Lung (tissue), 12 donors: ENCODE measurements around the gene INSRR. TPM values are rescaled to one million over a fixed set of nuclear protein-coding genes. Genes with fewer than 3 reads are reported as not detected.

Source experiments
- ATAC-seq: fragments of 200-7000 bp; cut with Tn5 transposase; one replicate; pipeline ENCODE4 v1.9.1; 2020; ENCODE audit warnings: moderate number of reproducible peaks; ENCODE audit not compliant: insufficient read depth, low FRiP score
- DNase-seq, 3 donors: peaks; one replicate each; pipeline ENCODE4 v3.0.0-alpha.2; 2013 to 2017
- H3K27ac ChIP-seq, 2 donors: one replicate each; pipeline ENCODE4 v1.5.1; 2013; ENCODE audit warnings: mild to moderate bottlenecking in 2 of 2, moderate library complexity in 2 of 2, control low read depth in 1 of 2, inconsistent platforms in 1 of 2, low read depth in 1 of 2, low read length in 1 of 2
- H3K27me3 ChIP-seq, 3 donors: one replicate each; pipeline ENCODE4 v1.5.1; 2013; ENCODE audit warnings: low read length in 2 of 3; ENCODE audit not compliant: control insufficient read depth in 3 of 3, insufficient read depth in 3 of 3
- H3K36me3 ChIP-seq, 4 donors: one replicate each; pipeline ENCODE4 v1.5.1; 2013; ENCODE audit warnings: low read length in 4 of 4, mild to moderate bottlenecking in 1 of 4, moderate library complexity in 1 of 4; ENCODE audit not compliant: control insufficient read depth in 4 of 4, insufficient read depth in 4 of 4
- H3K4me1 ChIP-seq, 5 donors: one replicate each; pipeline ENCODE4 v1.5.1; 2013; ENCODE audit warnings: low read length in 5 of 5, mild to moderate bottlenecking in 2 of 5, moderate library complexity in 1 of 5; ENCODE audit not compliant: control insufficient read depth in 5 of 5, insufficient read depth in 5 of 5
- H3K4me3 ChIP-seq: one replicate; pipeline ENCODE4 v1.5.1; 2013; ENCODE audit warnings: mild to moderate bottlenecking, control low read depth, moderate library complexity
- H3K9ac ChIP-seq, 2 donors: one replicate each; pipeline ENCODE4 v1.5.1; 2013; ENCODE audit warnings: low read length in 2 of 2, control low read depth in 1 of 2; ENCODE audit not compliant: insufficient read depth in 1 of 2
- H3K9me3 ChIP-seq, 4 donors: one replicate each; pipeline ENCODE4 v1.5.1; 2013; ENCODE audit warnings: low read length in 3 of 4, mild to moderate bottlenecking in 1 of 4, moderate library complexity in 1 of 4; ENCODE audit not compliant: control insufficient read depth in 4 of 4, insufficient read depth in 3 of 4
- WGBS, 2 donors: extraction: QIAGEN DNeasy Blood & Tissue Kit; methylation state at CpG; one replicate each; pipeline ENCODE4 v1.1.7; 2013; 5-methylcytosine and 5-hydroxymethylcytosine counted together
- polyA plus RNA-seq, 2 donors: library from polyadenylated mRNA; stranded (reverse); fragments of 200-250 nt; gene quantifications; one replicate each; pipeline ENCODE4 v1.2.1, GENCODE V29; 2013
- total RNA-seq, 2 donors: library from RNA; depleted of rRNA in 1 of 2; stranded (reverse); fragments of >200 nt in 1 of 2; gene quantifications; one replicate each; pipeline ENCODE4 v1.2.1, GENCODE V29; 2014 to 2021
- TF ChIP-seq, protein P1 (sequence below): IDR thresholded peaks from 2 replicates; pipeline ENCODE4 v1.5.1; 2012; ENCODE audit warnings: mild to moderate bottlenecking; ENCODE audit errors: control extremely low read depth, extremely low read depth
- donor health status: control.
- donor health status: control.
- donor health status: Bipolar disorder and iron deficiency.
- donor health status: healthy.
- donor health status: DM: yes; HTN: yes; CAD: no.

Gene INSRR
- total and polyA plus RNA-seq, 4 donors: not detected

DNA sequence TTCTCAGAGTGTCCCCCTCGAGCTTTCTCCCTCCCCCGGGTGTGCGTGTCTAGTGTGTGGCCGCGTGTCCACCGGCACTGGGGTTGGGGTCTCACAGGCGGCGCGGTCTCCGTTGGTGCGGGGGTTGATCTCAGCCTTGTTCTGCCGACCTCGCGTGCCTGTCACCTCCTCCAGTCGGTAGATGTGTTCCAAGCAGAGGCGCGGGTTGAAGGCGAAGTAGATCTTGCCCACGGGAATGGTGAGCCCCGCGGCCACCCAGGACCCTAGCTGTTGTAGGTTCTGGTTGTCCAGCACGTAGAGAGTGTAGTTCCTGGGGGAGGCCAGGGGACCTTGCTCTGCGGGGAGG is 9.8 kb downstream of the INSRR start:
- Histone ChIP-seq H3K4me1 (peaks cover 0 to 14% (median 9%) of the 10 kb centered on the region in 5 donors), H3K9me3 (peaks cover 0 to 2% (median 0%) of the 10 kb centered on the region in 4 donors), H3K36me3 (no peaks in the 10 kb centered on the region), H3K27me3 (peaks cover 3 to 68% (median 47%) of the 10 kb centered on the region in 3 donors), H3K9ac (no peak overlapping the region), H3K27ac (no peak overlapping the region), H3K4me3 (no peak overlapping the region)
- 22 to 24% methylated on average over 22 to 23 of the region's 23 CpGs for WGBS, 2 donors
- TF ChIP-seq, protein P1, sequence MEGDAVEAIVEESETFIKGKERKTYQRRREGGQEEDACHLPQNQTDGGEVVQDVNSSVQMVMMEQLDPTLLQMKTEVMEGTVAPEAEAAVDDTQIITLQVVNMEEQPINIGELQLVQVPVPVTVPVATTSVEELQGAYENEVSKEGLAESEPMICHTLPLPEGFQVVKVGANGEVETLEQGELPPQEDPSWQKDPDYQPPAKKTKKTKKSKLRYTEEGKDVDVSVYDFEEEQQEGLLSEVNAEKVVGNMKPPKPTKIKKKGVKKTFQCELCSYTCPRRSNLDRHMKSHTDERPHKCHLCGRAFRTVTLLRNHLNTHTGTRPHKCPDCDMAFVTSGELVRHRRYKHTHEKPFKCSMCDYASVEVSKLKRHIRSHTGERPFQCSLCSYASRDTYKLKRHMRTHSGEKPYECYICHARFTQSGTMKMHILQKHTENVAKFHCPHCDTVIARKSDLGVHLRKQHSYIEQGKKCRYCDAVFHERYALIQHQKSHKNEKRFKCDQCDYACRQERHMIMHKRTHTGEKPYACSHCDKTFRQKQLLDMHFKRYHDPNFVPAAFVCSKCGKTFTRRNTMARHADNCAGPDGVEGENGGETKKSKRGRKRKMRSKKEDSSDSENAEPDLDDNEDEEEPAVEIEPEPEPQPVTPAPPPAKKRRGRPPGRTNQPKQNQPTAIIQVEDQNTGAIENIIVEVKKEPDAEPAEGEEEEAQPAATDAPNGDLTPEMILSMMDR: no peak
- ATAC-seq (no peak), DNase-seq (no peak)

DNA sequence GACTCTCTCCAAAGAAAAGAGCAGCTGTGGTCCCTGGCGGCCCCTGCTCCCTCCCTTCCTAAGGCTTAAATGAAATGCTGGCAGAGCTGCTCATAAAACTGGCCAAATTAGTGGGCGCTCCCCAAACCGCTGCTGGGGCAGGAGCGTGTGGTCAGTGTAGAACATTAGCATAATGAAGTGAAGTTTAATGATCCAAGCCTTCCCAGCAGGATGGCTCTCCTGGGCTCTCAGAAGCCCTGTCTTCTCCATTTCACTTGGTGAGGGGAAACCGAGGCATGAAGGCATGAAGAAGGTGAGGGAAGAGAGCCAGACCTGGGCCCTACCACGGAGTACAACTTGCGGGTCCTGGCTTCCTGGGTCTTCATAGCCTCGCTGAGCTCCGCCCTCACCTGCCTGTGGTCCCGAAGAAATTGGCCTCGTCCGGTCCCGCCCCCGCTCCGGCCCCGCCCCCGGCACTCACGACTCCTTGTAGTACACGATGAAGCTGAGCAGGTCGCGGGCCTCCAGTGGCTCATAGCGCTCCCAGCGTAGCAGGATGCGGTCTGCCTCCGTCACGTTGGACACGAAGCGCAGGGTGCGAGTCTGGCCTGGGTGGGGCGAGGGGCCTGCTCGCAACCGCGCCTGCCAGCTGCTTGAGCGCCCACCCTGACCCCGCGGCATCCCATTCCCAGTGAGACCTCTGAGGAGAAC is 10.3 kb downstream of the INSRR start:
- no peak overlapping the region for H3K4me3 ChIP-seq
- H3K9ac ChIP-seq: no peak overlapping the region
- ATAC-seq (no peak), DNase-seq (peak; percentile 14 to 46 (median 34))
- H3K27ac ChIP-seq: no peak overlapping the region
- peaks cover 0 to 2% (median 0%) of the 10 kb centered on the region in 4 donors for H3K9me3 ChIP-seq
- peaks cover 0 to 14% (median 9%) of the 10 kb centered on the region in 5 donors for H3K4me1 ChIP-seq
- 11 to 15% methylated on average over 32 to 36 of the region's 36 CpGs for WGBS, 2 donors
- no peaks in the 10 kb centered on the region for H3K36me3 ChIP-seq
- TF ChIP-seq, protein P1: no peak
- peaks cover 3 to 70% (median 52%) of the 10 kb centered on the region in 3 donors for H3K27me3 ChIP-seq

DNA sequence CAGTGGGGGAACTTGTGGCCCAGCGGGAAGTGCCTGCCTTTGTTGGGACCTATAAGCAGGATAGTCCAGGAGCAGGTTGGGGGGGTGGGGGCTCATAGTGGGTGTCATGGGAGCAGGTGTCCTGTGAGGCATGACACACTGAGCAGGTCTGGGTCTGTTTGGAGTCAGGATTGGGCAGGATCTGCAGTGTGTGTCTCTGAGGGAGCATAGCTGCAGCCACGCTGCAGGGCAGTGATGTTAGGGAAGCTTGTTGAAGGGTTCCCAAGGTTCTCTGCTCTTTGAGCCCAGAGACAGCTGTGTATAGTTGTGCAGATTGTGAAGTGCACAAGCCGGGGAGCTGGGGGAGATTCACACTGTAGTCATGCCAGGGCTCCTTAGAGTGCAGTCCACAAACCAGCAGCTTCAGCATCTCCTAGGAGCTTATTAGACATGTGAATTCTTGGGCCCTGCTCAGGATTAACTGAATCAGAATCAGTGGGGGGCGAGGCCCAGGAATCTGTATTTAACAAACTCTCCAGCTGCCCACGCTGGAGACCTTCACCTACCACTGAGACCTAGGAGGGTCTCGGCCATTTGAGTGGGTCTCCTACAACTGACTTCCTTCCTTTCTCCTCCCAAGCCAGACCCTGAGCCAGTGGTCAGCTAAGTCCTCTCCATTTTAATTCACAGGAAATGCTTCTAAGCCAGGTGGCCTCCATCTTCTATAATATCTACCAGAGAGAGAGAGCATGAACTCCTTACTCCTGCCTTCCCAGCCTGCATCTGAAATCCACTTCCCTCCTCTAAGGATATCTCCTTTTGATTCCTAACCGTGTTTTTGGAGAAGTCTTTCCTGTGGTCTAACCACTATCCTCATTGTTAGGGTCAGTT is 11.1 kb downstream of the INSRR start:
- TF ChIP-seq, protein P1: no peak
- DNase-seq (no peak), ATAC-seq (no peak)
- Histone ChIP-seq H3K27me3 (peaks cover 3 to 74% (median 59%) of the 10 kb centered on the region in 3 donors), H3K9me3 (peaks cover 0 to 2% (median 0%) of the 10 kb centered on the region in 4 donors), H3K9ac (no peak overlapping the region), H3K36me3 (no peaks in the 10 kb centered on the region), H3K4me3 (no peak overlapping the region), H3K27ac (no peak overlapping the region), H3K4me1 (peaks cover 0 to 13% (median 9%) of the 10 kb centered on the region in 5 donors)
- 70 to 75% methylated on average over 7 of the region's 7 CpGs for WGBS, 2 donors
